ENCODE results near the gene VWA3B. TPM values are rescaled to one million over a fixed set of nuclear protein-coding genes. Genes with fewer than 3 reads are reported as not detected.

The VWA3B gene
- total RNA-seq, 3 donors from 2014 or later: 1.2 to 2.8 (median 2.7) TPM

GRCh38 chr2:98089941-98090340 lies 3.0 kb downstream of the VWA3B start:
- DNase-seq (no peak), ATAC-seq (no peak)
- H3K4me3 ChIP-seq: no peak overlapping the region
- H3K4me1 ChIP-seq (ENCODE audit: low read depth): peaks cover 17% of the 10 kb centered on the region
- peaks cover 2% of the 10 kb centered on the region for H3K9me3 ChIP-seq
- intact Hi-C loops (cut with DNase I, micrococcal nuclease): no loop called here
- no peaks in the 10 kb centered on the region for H3K36me3 ChIP-seq (ENCODE audit: low read depth)
- TF ChIP-seq CTCF (IDR thresholded peaks at IDR 0.05): no peak

GRCh38 chr2:98090951-98091350 lies 4.0 kb downstream of the VWA3B start:
- no peak overlapping the region for H3K4me3 ChIP-seq
- ATAC-seq (no peak), DNase-seq (no peak)
- intact Hi-C loops (cut with DNase I, micrococcal nuclease): no loop called here
- H3K36me3 ChIP-seq (ENCODE audit: low read depth): no peaks in the 10 kb centered on the region
- H3K9me3 ChIP-seq: peaks cover 3% of the 10 kb centered on the region
- H3K4me1 ChIP-seq (ENCODE audit: low read depth): peaks cover 12% of the 10 kb centered on the region
- TF ChIP-seq CTCF (IDR thresholded peaks at IDR 0.05): no peak

GRCh38 chr2:98091738-98092137 lies 4.8 kb downstream of the VWA3B start:
- no peak for DNase-seq
- TF ChIP-seq CTCF (IDR thresholded peaks at IDR 0.05): no peak
- no peak for ATAC-seq
- Histone ChIP-seq H3K36me3 (ENCODE audit: low read depth) (no peaks in the 10 kb centered on the region), H3K4me3 (no peak overlapping the region), H3K4me1 (ENCODE audit: low read depth) (peaks cover 4% of the 10 kb centered on the region), H3K9me3 (peaks cover 6% of the 10 kb centered on the region)
- intact Hi-C loops (cut with DNase I, micrococcal nuclease): no loop called here

- intact Hi-C loops (cut with DNase I, micrococcal nuclease): no loop called here
- Histone ChIP-seq H3K4me3 (no peak overlapping the region), H3K36me3 (ENCODE audit: low read depth) (no peaks in the 10 kb centered on the region), H3K9me3 (peaks cover 8% of the 10 kb centered on the region), H3K4me1 (ENCODE audit: low read depth) (no peaks in the 10 kb centered on the region)
- no peak for TF ChIP-seq CTCF (IDR thresholded peaks at IDR 0.05)
- DNase-seq: no peak
- ATAC-seq: no peak
These were observed 6.2 kb downstream of the VWA3B start for GRCh38 chr2:98093146-98093545.

- no peaks in the 10 kb centered on the region for H3K4me1 ChIP-seq (ENCODE audit: low read depth)
- H3K9me3 ChIP-seq: peaks cover 9% of the 10 kb centered on the region
- TF ChIP-seq CTCF (IDR thresholded peaks at IDR 0.05): no peak
- H3K36me3 ChIP-seq (ENCODE audit: low read depth): no peaks in the 10 kb centered on the region
- no peak for ATAC-seq
- intact Hi-C loops (cut with DNase I, micrococcal nuclease): no loop called here
- DNase-seq: no peak
- no peak overlapping the region for H3K4me3 ChIP-seq
These were observed 6.6 kb downstream of the VWA3B start for GRCh38 chr2:98093611-98094010.
